Measurements from ENCODE around the gene CA5B.
"Not testable (repeated sequence)": the region's sequence is repeated elsewhere in the genome, so short reads cannot be mapped to it uniquely, and the experiment has no call there.

Gene CA5B

GRCh38 chrX:15737959-15738902 lies at the start of gene CA5B:
CA5B (plus strand) TSS chrX:15738270; CDS start chrX:15750024, 11,754 bp downstream.
- DNase-seq, result no peak

- no peak for DNase-seq
Measured at GRCh38 chrX:15694941-15695451, 43.1 kb upstream of the CA5B start.

- no peak for DNase-seq
Measured at GRCh38 chrX:15696516-15696915, 41.6 kb upstream of the CA5B start.

GRCh38 chrX:15702488-15703371 lies 35.3 kb upstream of the CA5B start:
- no peak for DNase-seq

GRCh38 chrX:15703809-15704208 lies 34.3 kb upstream of the CA5B start:
- not testable (repeated sequence) for DNase-seq

- not testable (repeated sequence) for DNase-seq
Measured at GRCh38 chrX:15704273-15704672, 33.8 kb upstream of the CA5B start.

- no peak for DNase-seq
Measured at GRCh38 chrX:15714529-15714928, 23.5 kb upstream of the CA5B start.

- no peak for DNase-seq
Measured at GRCh38 chrX:15718283-15718970, 19.6 kb upstream of the CA5B start.

- DNase-seq, result no peak
Measured at GRCh38 chrX:15719324-15719968, 18.6 kb upstream of the CA5B start.

- DNase-seq, result no peak
Measured at GRCh38 chrX:15721911-15722310, 16.2 kb upstream of the CA5B start.

- DNase-seq, result no peak
Measured at GRCh38 chrX:15723887-15724517, 14.1 kb upstream of the CA5B start.

- no peak for DNase-seq
Measured at GRCh38 chrX:15724911-15725310, 13.2 kb upstream of the CA5B start.

GRCh38 chrX:15731368-15731767 lies 6.7 kb upstream of the CA5B start:
- not testable (repeated sequence) for DNase-seq

- DNase-seq, result no peak
Measured at GRCh38 chrX:15737190-15737958, 696 bp upstream of the CA5B start.

- DNase-seq, result no peak
Measured at GRCh38 chrX:15739886-15740285, 1.8 kb downstream of the CA5B start.

GRCh38 chrX:15744181-15744867 lies 6.3 kb downstream of the CA5B start:
- no peak for DNase-seq

GRCh38 chrX:15745179-15745578 lies 7.1 kb downstream of the CA5B start:
- no peak for DNase-seq

GRCh38 chrX:15746651-15747050 lies 8.6 kb downstream of the CA5B start:
- DNase-seq, result not testable (repeated sequence)

GRCh38 chrX:15747626-15748173 lies 9.6 kb downstream of the CA5B start:
- DNase-seq, result no peak

- no peak for DNase-seq
Measured at GRCh38 chrX:15748841-15749240, 10.8 kb downstream of the CA5B start.
